Mammary epithelial cell (primary cell): ENCODE data around the gene AP2A2.

Experiments
- CTCF ChIP-seq, 2 donors: IDR thresholded peaks in 1 of 2; conservative IDR thresholded peaks in 1 of 2; 2 replicates each; pipeline ENCODE4 v1.5.1; 2011 to 2012; ENCODE audit warnings: inconsistent platforms in 2 of 2, low read length in 2 of 2, mild to moderate bottlenecking in 2 of 2, control low read depth in 1 of 2, low read depth in 1 of 2; ENCODE audit not compliant: insufficient read depth in 1 of 2; ENCODE audit errors: extremely low read depth in 1 of 2
- EZH2 ChIP-seq: IDR thresholded peaks from 2 replicates; pipeline ENCODE4 v1.6.1; 2012; ENCODE audit warnings: low read length, inconsistent platforms, borderline replicate concordance

- no peak for TF ChIP-seq CTCF (conservative IDR thresholded peaks at IDR 0.05 in 1 of 2, IDR thresholded peaks at IDR 0.05 in 1 of 2; ENCODE audit: extremely low read depth in 1 of 2, insufficient read depth in 1 of 2, low read depth in 1 of 2, low read length in 2 of 2)
- no peak for TF ChIP-seq EZH2
Observed at GRCh38 chr11:895331-896110, 30.1 kb upstream of the AP2A2 start.
